ENCODE results near the gene PRPF4. TPM values are rescaled to one million over a fixed set of nuclear protein-coding genes. Genes with fewer than 3 reads are reported as not detected.

Gene PRPF4
- total and polyA plus RNA-seq, 8 donors, result 3.2 to 25.0 (median 9.9) TPM

GRCh38 chr9:113237026-113237425, 38.4 kb upstream of the PRPF4 start:
- H3K27me3 ChIP-seq, result no peaks in the 10 kb centered on the region
- H3K27ac ChIP-seq, result no peak overlapping the region
- 89 to 92% (median 91%) methylated on average over 4 of the region's 4 CpGs for WGBS, 5 donors
- intact Hi-C loops (cut with DNase I; ENCODE audit: low total_unique reads), result no loop called here
- TF ChIP-seq POLR2A (IDR thresholded peaks at IDR 0.05), result no peak
- no peak for TF ChIP-seq POLR2AphosphoS5 (IDR thresholded peaks at IDR 0.05)
- no peak for TF ChIP-seq EP300 (IDR thresholded peaks at IDR 0.05)
- no peak for TF ChIP-seq CTCF (IDR thresholded peaks at IDR 0.05)
- H3K9me3 ChIP-seq, result no peaks in the 10 kb centered on the region
- no peak for DNase-seq
- peaks cover 12 to 29% (median 23%) of the 10 kb centered on the region in 4 donors for H3K4me1 ChIP-seq
- H3K36me3 ChIP-seq, result no peaks in the 10 kb centered on the region
- H3K4me3 ChIP-seq, result no peak overlapping the region

- Histone ChIP-seq H3K9me3 (no peaks in the 10 kb centered on the region), H3K4me3 (no peak overlapping the region), H3K27me3 (no peaks in the 10 kb centered on the region), H3K27ac (no peak overlapping the region), H3K36me3 (no peaks in the 10 kb centered on the region), H3K4me1 (peaks cover 5 to 23% (median 13%) of the 10 kb centered on the region in 4 donors)
- DNase-seq, result no peak
- WGBS, 5 donors, result 92 to 94% (median 93%) methylated on average over 10 of the region's 10 CpGs
- TF ChIP-seq EP300 (IDR thresholded peaks at IDR 0.05) (no peak), POLR2AphosphoS5 (IDR thresholded peaks at IDR 0.05) (no peak), POLR2A (IDR thresholded peaks at IDR 0.05) (no peak), CTCF (IDR thresholded peaks at IDR 0.05) (no peak)
- intact Hi-C loops (cut with DNase I; ENCODE audit: low total_unique reads), result no loop called here
Measured at GRCh38 chr9:113238202-113238858, 37.1 kb upstream of the PRPF4 start.

- no peaks in the 10 kb centered on the region for H3K9me3 ChIP-seq
- no peak overlapping the region for H3K4me3 ChIP-seq
- H3K27ac ChIP-seq, result no peak overlapping the region
- WGBS, 5 donors, result 73 to 82% (median 79%) methylated on average over 4 of the region's 4 CpGs
- H3K36me3 ChIP-seq, result no peaks in the 10 kb centered on the region
- peaks cover under 1 to 18% (median 8%) of the 10 kb centered on the region in 4 donors for H3K4me1 ChIP-seq
- H3K27me3 ChIP-seq, result no peaks in the 10 kb centered on the region
- DNase-seq, result no peak
- TF ChIP-seq POLR2AphosphoS5 (IDR thresholded peaks at IDR 0.05) (no peak), POLR2A (IDR thresholded peaks at IDR 0.05) (no peak), CTCF (IDR thresholded peaks at IDR 0.05) (no peak), EP300 (IDR thresholded peaks at IDR 0.05) (no peak)
- intact Hi-C loops (cut with DNase I; ENCODE audit: low total_unique reads), result no loop called here
Measured at GRCh38 chr9:113238859-113239232, 36.6 kb upstream of the PRPF4 start.

- TF ChIP-seq EP300 (IDR thresholded peaks at IDR 0.05) (no peak), POLR2AphosphoS5 (IDR thresholded peaks at IDR 0.05) (no peak), CTCF (IDR thresholded peaks at IDR 0.05) (no peak), POLR2A (IDR thresholded peaks at IDR 0.05) (no peak)
- Histone ChIP-seq H3K9me3 (no peaks in the 10 kb centered on the region), H3K4me3 (no peak overlapping the region), H3K36me3 (no peaks in the 10 kb centered on the region), H3K4me1 (peaks cover 0 to 10% (median under 1%) of the 10 kb centered on the region in 4 donors), H3K27ac (no peak overlapping the region), H3K27me3 (no peaks in the 10 kb centered on the region)
- WGBS, 5 donors, result 93 to 97% (median 95%) methylated on average over 2 of the region's 2 CpGs
- intact Hi-C loops (cut with DNase I; ENCODE audit: low total_unique reads), result no loop called here
- no peak for DNase-seq
Measured at GRCh38 chr9:113241161-113241560, 34.3 kb upstream of the PRPF4 start.

All from stomach (tissue), 9 donors.